Stimulated activated CD4-positive, alpha-beta T cell treated with anti-CD3 and anti-CD28 coated beads, Interleukin-12 subunit alpha, Interleukin-12 subunit beta, amount 100 ng/mL, for 24 hours (primary cell): ENCODE measurements around the gene RIT2.

ENCODE experiments used
- DNase-seq, 2 experiments: peaks; one replicate each; pipeline ENCODE4 v3.0.0-alpha.2; 2020; ENCODE audit warnings: low read depth in 2 of 2

RIT2 gene

GRCh38 chr18:43115076-43115921 is at the start of gene RIT2:
RIT2 (minus strand) TSS chr18:43115685.
- DNase-seq: no peak

GRCh38 chr18:43161528-43161927 is 46.0 kb upstream of the RIT2 start:
- DNase-seq: no peak

GRCh38 chr18:43160509-43160908 is 45.0 kb upstream of the RIT2 start:
- no peak for DNase-seq

- DNase-seq: no peak
Measured at GRCh38 chr18:43159926-43160325, 44.4 kb upstream of the RIT2 start.

GRCh38 chr18:43159086-43159770 is 43.7 kb upstream of the RIT2 start:
- no peak for DNase-seq

GRCh38 chr18:43158381-43158780 is 42.9 kb upstream of the RIT2 start:
- no peak for DNase-seq

GRCh38 chr18:43155842-43156241 is 40.4 kb upstream of the RIT2 start:
- DNase-seq: no peak

- no peak for DNase-seq
Measured at GRCh38 chr18:43148231-43148630, 32.7 kb upstream of the RIT2 start.

GRCh38 chr18:43141208-43141607 is 25.7 kb upstream of the RIT2 start:
- no peak for DNase-seq

GRCh38 chr18:43139288-43139946 is 23.9 kb upstream of the RIT2 start:
- no peak for DNase-seq

- DNase-seq: no peak
Measured at GRCh38 chr18:43134876-43135275, 19.4 kb upstream of the RIT2 start.

- no peak for DNase-seq
Measured at GRCh38 chr18:43130716-43131260, 15.3 kb upstream of the RIT2 start.

- DNase-seq: no peak
Measured at GRCh38 chr18:43129946-43130524, 14.6 kb upstream of the RIT2 start.

GRCh38 chr18:43125471-43125870 is 10.0 kb upstream of the RIT2 start:
- DNase-seq: no peak

- DNase-seq: no peak
Measured at GRCh38 chr18:43122955-43123354, 7.5 kb upstream of the RIT2 start.

GRCh38 chr18:43116699-43117294 is 1.3 kb upstream of the RIT2 start:
- no peak for DNase-seq

- DNase-seq: no peak
Measured at GRCh38 chr18:43113220-43113895, 2.1 kb downstream of the RIT2 start.

GRCh38 chr18:43108882-43109281 is 6.6 kb downstream of the RIT2 start:
- DNase-seq: no peak

- no peak for DNase-seq
Measured at GRCh38 chr18:43108469-43108868, 7.0 kb downstream of the RIT2 start.

GRCh38 chr18:43093646-43094045 is 21.8 kb downstream of the RIT2 start:
- DNase-seq: no peak

GRCh38 chr18:43092539-43092938 is 22.9 kb downstream of the RIT2 start:
- DNase-seq: no peak
